DMS 273 (cell line): ENCODE results near the gene HMCN1.

Experiments
- DNase-seq: peaks from one replicate; lab custom pipeline; 2025; ENCODE audit not compliant: unreplicated experiment; lab: John Stamatoyannopoulos, UW

HMCN1 gene

DNA sequence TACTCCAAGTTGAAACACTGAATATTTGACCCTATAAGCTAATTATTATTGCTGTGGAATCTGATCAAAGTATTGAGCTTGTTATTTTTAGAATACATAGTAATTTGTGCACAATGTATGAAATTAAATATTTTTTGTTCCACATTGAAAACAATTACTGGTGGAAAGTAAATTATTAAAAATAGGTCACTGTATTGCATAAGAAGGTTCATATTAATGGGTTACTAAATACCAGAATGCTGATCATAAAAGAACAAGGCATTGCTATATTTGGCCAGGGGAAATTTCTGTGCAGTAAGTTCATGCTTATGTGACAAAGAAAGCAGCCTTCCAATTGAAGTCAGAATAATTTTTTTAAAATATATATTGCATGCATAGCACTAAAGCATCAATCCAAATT lies 481.4 kb downstream of the HMCN1 start:
- no peak for DNase-seq

DNA sequence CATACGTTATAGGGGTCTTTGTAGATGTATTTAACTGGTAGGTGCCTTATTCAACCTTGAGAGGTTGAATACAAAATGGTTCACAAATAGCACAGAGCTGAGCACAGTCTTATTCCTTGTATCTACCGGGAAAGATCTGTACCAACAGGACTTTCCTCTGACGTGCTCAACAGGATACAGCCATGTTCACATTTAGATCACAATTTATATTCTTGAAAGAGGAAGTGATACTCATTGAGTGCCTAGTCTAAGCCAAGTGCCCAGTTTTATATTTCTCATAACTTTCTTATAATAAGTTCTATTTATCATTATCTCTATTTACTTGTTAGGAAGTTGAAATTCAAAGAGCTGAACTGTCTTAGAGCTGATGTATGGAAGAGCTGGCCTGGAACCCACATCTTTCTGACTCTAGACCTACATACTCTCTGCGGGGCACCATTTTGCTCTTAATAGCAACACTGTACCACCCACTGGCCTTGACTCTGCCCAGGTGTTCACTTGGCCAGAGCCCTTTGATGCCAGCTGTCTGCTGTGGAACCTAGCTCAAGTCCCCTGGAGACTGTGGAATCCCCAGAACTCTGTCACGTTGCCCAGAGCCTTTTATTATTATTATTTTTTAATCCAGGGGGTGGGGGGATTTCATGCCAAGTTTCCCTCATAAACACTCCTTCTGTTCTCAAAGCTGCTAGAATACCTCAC lies 484.6 kb downstream of the HMCN1 start:
- DNase-seq = no peak

DNA sequence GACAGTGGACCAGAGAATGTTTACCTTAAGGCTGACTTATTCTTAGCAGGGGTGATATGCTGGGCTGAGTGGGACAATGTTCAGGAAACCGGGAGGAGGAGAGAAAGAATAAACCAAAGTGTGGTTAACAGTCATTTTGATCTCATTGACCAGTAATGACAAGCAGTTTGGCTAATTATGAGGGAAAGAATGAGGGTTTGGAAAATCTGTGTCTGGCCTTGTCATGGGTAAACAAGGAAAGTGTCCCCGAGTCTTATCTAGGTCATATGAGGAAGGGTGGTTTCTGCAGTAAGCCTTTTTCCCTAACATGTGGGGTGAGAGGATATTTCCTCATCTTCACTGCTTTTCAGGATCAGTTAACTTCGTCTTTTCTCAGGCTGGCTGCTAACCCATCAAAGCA lies 485.9 kb downstream of the HMCN1 start:
- DNase-seq = no peak

DNA sequence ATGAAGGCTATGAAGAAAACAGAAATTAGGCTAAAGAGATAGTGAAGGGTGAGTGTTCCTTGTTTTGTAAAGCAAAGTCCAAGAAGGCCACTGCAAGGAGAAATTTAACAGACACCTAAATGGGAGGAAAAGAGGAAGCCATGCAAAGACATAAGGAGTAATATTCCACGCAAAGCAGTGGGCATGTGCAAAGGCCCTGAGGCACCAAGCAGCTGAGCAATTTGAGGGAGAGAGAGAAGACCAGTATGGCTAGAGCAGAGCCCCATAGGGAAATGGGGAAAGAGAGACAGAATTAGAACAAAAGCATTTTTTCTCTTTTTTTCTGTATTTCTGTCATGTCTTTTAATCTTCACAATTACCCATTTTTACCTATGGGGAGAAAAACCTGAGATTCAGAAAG lies 486.7 kb downstream of the HMCN1 start:
- DNase-seq = no peak

DNA sequence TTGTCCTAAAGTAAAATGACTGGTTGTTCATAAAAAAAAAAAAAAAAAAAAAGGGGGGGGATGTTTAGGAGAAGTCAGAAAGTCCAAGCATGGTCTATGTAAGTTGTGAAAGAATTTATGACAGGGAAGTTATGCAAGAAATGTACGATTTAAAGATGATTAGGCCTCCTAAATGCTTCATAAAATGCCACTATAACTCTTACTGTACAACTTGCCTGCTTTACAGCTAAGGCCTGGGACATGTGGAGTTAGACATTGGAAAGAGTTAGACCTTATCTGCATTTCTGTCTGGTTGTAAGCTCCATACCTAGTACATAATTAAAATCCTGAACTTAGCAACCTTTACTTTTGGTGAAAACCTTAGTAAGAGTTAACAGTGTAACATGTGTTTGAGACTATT lies 490.9 kb downstream of the HMCN1 start:
- no peak for DNase-seq

DNA sequence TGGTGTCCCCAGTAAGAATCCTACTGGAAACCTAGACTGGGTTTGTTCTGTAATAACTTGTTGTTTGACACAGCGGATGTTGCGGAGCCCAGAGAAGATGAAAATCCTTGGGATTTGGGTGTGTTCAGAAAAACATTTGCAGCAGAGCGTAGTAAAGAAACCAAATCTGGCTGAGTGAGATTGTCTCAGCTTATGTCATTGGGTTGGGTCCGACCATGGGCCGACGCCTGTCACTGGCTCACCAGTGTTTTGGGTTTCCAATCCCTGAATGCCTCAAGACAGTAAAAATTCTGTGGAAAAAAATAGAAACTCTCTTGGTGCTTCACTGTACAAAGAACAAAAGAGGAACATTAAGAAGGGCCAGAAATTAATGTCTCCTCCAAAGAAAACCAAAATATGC lies 494.6 kb downstream of the HMCN1 start:
- no peak for DNase-seq

DNA sequence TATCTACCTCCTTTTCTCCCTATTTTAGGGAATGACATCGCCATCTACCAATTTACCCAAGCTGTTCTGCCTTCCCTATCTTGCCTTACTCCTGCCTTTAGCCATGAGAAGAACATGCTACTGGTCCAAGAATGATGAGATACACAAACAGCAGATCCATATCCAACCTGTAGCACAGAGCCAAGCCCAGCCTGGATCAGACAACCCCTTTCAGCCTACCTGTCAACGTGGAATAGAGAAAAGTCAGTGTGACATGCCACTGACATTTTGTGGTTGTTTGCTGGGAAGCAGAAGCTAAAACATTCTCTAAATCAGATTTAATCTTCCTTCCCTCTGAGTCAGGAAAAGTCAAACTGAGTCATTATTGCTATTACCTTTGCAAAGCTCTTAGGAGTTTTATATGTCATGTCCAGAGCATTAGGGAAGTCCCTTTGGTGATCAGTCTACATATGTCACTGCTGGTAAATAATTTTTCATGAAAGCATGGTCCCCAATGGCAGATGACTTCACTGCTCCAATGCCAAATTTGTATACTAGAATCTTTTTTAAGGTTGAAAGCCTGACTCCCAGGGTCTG lies 497.8 kb downstream of the HMCN1 start:
- DNase-seq = no peak

DNA sequence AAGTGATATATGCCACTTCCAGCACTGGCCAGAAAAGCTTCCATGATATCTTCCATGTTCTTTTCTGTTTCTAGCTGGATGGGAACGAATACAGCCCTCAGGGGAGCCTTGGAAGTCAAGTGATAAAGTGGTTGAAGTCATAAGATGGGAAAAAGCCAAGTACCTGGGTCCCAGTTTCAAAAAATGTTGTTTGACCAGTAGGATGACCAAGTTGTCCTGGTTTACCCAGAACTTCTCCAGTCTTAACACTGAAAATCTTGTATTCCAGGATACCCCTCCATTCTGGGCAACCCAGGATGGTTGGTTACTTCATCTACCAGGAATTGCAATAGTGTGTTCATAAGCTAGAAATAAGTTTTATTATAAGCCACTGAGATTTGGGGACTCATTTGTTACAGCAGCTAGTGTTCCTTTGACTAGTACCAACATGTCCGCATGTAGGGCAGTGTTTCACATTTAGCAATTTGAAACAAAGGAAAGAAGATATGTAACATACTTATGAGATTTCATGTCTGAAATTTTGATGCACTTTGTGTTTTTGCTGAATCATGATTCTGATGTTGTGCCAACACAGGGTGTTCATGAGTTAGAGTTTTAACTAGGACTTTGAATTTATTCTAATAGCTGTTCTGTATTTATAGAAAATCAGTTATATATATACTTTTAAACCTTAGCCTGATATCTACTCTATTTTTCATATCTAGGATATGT lies 500.9 kb downstream of the HMCN1 start:
- no peak for DNase-seq

DNA sequence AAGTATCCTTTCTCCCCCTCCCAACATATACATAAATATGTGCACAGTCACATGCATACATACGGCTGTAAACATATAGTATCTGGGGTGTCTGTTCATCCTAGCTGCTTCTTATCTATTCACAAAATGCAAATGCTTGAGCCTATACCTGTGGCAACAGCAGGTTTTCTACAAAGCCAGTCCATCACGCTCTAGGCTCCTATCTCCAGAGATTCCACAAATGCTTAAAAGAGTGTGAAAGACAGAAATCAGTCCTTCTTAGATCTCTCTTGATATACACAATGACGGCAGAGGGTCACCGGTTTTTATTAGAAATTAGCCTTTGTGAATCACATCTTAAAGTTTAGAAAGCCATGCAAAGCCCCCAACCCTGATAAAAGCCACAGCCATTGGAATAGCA lies 501.5 kb downstream of the HMCN1 start:
- DNase-seq = no peak

DNA sequence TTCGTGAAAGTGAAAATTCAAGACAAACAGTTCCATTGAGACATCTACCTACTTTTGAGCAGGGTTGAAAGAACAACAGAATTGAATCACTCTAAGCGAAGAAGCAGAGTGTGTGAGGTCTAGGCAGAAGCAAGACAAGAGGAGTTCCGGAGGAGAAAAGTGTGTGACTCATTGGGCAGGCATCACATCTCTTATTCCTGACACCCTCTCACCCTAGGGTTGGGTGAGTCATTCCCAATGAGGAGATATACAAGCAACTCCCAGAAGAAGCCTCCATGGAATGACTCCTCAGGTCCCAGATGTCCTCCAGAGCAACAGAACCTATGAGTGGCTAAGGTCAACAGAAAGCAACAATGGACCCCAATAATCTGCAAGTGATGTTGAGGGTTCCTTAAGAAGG lies 502.7 kb downstream of the HMCN1 start:
- DNase-seq = no peak

DNA sequence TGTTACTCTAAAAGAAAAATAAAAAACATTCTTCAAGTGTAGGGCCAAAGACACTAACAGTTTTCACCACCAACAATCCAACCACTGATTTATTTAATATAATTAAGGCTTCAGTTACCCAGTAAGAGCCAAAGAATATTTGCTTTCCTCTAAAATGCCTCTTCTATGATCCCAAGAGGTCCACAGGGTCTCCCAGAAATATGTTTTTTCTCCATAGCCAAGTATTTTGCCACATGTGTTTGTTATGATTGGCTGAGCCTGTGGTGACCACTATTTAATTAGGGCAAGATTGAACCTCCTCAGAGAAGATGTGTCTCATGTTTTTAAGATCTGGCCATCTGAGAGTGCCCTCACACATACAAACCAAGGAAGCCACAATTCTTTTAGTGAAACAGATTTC lies 505.0 kb downstream of the HMCN1 start:
- no peak for DNase-seq

DNA sequence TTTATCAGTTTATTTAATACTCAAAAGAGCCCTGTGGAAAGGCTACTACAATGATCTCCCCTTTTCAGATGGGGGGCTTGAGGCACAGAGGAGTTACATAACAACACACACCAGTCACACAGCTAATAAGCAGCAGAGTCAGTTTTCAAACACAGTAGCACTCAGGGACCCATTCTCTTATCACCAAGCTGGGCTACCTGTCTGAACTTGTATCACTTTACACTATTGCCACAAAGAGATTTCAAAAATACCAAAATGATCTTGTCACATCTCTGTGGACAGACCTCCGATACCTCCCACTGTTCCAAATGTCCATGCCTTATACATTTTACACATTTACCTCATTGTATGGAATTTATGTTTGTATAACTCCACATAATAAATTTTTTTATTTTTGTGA lies 506.2 kb downstream of the HMCN1 start:
- DNase-seq = no peak
